HEK293 (cell line): ENCODE results near the gene TMEM202.
A peak's percentile ranks its signal among the peaks of the same experiment; 100 is the strongest.
"Not testable (repeated sequence)": the region's sequence is repeated elsewhere in the genome, so short reads cannot be mapped to it uniquely, and the experiment has no call there.

Source experiments
- CTCF ChIP-seq: fragments of 450-650 bp; formaldehyde crosslinking; IDR thresholded peaks from 2 replicates; pipeline ENCODE4 v1.5.1; 2016; ENCODE audit warnings: missing biosample characterization, missing genetic modification characterization
- PBX3 ChIP-seq: sonication (generic); formaldehyde crosslinking; IDR thresholded peaks from 2 replicates; pipeline ENCODE4 v1.8.1; 2022; ENCODE audit warnings: mild to moderate bottlenecking, moderate library complexity, missing genetic modification reagents
- SCRT1 ChIP-seq: fragments of 450-650 bp; formaldehyde crosslinking; IDR thresholded peaks from 2 replicates; pipeline ENCODE4 v1.5.1; 2016; ENCODE audit warnings: missing biosample characterization, missing genetic modification characterization, borderline replicate concordance
- ZBTB10 ChIP-seq: fragments of 450-650 bp; formaldehyde crosslinking; IDR thresholded peaks from 2 replicates; pipeline ENCODE4 v1.5.1; 2016; ENCODE audit warnings: missing biosample characterization, missing genetic modification characterization
- ZNF274 ChIP-seq, 2 experiments: fragments of 200-500 bp in 1 of 2; fragments of 450-650 bp in 1 of 2; sonication (Bioruptor generic) in 1 of 2; formaldehyde crosslinking in 1 of 2; IDR thresholded peaks; 2 replicates each; pipeline versions ENCODE4 v1.5.1 to v1.6.1; 2014 to 2016; ENCODE audit warnings: borderline replicate concordance in 1 of 2, inconsistent platforms in 1 of 2, low read length in 1 of 2, missing biosample characterization in 1 of 2, missing genetic modification characterization in 1 of 2
- ZNF280D ChIP-seq: fragments of 450-650 bp; formaldehyde crosslinking; IDR thresholded peaks from 2 replicates; pipeline ENCODE4 v1.5.1; 2016; ENCODE audit warnings: missing biosample characterization, missing genetic modification characterization
- ZNF426 ChIP-seq: fragments of 450-650 bp; formaldehyde crosslinking; IDR thresholded peaks from 2 replicates; pipeline ENCODE4 v1.5.1; 2017; ENCODE audit warnings: missing biosample characterization, missing genetic modification characterization, mild to moderate bottlenecking, inconsistent platforms, moderate library complexity
- ZNF473 ChIP-seq: fragments of 450-650 bp; formaldehyde crosslinking; IDR thresholded peaks from 2 replicates; pipeline ENCODE4 v1.5.1; 2017; ENCODE audit warnings: missing biosample characterization, missing genetic modification characterization
- ZNF580 ChIP-seq: fragments of 450-650 bp; formaldehyde crosslinking; IDR thresholded peaks from 2 replicates; pipeline ENCODE4 v1.5.1; 2016; ENCODE audit warnings: missing biosample characterization, missing genetic modification characterization
- ZNF596 ChIP-seq: fragments of 450-650 bp; IDR thresholded peaks from 2 replicates; pipeline ENCODE4 v1.5.0; 2018; ENCODE audit warnings: missing biosample characterization, mild to moderate bottlenecking, missing genetic modification characterization, moderate library complexity
- ZNF629 ChIP-seq: fragments of 450-650 bp; formaldehyde crosslinking; IDR thresholded peaks from 2 replicates; pipeline ENCODE4 v1.5.1; 2017; ENCODE audit warnings: missing biosample characterization, missing genetic modification characterization
- ZNF776 ChIP-seq: fragments of 450-650 bp; formaldehyde crosslinking; IDR thresholded peaks from 2 replicates; pipeline ENCODE4 v1.5.0; 2017; ENCODE audit warnings: missing biosample characterization, missing genetic modification characterization, borderline replicate concordance

GRCh38 chr15:72442848-72443247 lies 44.7 kb downstream of the TMEM202 start:
- not testable (repeated sequence) for TF ChIP-seq ZNF426; CTCF (tag by site-specific recombination); SCRT1 (tag by site-specific recombination); ZNF274 (IDR thresholded peaks at IDR 0.05; ENCODE audit: low read length); ZNF274 (tag by site-specific recombination; IDR thresholded peaks at IDR 0.05; ENCODE audit: borderline replicate concordance); ZNF473 (tag by site-specific recombination); ZBTB10 (tag by site-specific recombination); ZNF776; ZNF629; ZNF596 (tag by site-specific recombination); PBX3 (CRISPR knock-in tag)
- TF ChIP-seq ZNF580 (tag by site-specific recombination) (0 out of 2 replicates have a peak, but pooled peaks have one; percentile 19), ZNF280D (tag by site-specific recombination) (peak; percentile 64; the same call in 1 of the 2 replicates)
